GM18508 (cell line): ENCODE measurements around the gene CCDC116.
"Not testable (repeated sequence)": the region's sequence is repeated elsewhere in the genome, so short reads cannot be mapped to it uniquely, and the experiment has no call there.

ENCODE experiments used
- ATAC-seq: cut with Tn5 transposase; IDR thresholded peaks from one replicate; pipeline ENCODE4 v1.9.1; 2021; ENCODE audit warnings: moderate number of reproducible peaks; ENCODE audit not compliant: insufficient read depth, unreplicated experiment

The CCDC116 gene

GRCh38 chr22:21609556-21610157 is 22.9 kb upstream of the CCDC116 start:
- ATAC-seq, result not testable (repeated sequence)

DNA sequence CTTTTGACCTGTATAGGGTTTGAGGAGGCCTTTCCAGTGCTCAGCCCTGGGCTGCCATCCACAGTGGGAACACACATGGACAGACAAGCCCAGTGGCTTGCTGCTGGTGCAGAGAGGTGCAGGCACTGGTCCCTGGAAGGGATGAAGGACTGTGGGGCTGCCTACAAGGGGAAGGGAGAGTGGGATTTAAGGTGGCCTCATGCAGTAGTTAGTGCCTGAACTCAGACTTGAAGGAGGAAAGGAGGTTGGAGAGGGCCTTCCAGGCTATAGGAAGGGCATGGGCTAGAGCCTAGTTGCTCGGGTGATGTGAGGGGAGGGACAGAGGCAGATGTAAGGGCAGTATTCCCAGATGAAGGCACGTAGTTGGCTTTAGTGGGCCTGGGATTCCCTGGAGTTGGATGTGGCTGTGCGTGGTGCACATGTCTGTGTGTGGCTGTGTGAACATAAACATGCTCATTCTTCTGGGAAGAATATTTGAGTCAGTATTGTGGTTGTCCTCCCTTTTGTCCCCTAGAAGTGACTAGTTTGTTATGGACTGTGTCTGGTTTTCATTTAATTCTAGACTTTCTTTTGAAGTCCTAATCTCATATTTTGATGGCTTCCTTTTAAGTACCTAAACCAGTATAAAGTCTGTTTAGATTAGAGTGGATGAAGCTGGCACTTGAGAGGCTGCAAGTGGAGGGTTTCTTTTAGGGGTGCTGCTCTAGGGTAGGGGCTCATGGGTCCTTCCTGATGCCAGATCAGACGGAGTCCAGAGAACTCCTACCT is 21.2 kb upstream of the CCDC116 start:
- ATAC-seq, result no peak

- ATAC-seq, result no peak
Observed at GRCh38 chr22:21612858-21613257, 19.7 kb upstream of the CCDC116 start.

DNA sequence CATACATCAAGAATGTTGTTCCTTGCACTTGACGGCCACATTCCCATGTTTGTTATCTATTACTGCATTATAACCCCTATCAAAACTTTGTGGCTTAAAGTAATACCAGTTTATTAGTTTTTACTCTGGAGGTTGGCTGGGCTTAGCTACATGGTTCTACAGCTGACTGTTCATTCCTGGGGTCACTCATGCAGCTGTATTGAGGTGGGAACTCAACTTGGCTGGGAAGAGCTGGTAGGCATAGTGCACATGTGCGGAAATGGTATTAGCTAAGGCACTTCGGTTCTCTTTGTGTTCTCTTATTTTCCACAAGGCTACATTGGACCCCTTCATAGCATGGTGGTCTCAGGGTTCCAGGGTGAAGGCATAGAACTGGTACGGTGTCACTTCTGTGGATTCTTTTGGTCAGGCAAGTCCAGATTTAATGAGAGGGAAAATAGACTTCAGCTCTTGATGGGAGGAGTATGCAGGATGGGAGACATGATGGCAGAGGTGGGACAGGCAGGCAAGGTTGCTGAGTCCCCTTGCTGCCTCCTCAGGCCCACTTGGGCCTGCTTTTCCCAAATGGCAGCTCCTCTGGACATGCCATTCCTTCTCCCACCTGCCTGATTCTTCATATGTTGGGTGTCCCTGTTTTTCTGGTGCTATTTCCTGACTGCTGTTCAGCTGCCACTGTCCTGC is 18.9 kb upstream of the CCDC116 start:
- no peak for ATAC-seq

DNA sequence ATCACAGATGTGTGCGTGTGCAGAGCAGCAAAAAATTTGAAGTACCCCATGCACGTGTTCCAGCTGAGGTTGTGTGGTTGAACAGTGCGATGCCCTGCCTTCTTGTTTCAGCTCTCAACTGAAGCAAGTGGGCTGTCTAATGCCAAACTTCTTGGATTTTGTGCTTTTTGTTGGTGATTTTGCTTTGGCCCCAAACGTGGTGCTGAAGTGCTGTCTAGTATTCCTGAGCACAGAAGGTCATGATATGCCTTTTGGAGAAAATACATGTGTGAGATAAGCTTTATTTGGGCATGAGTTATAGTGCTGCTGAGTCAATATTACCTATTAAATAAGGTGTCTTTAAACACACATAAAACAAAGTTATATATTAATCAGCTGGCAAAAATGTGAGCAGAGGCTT is 16.8 kb upstream of the CCDC116 start:
- no peak for ATAC-seq

GRCh38 chr22:21617337-21617736 is 15.2 kb upstream of the CCDC116 start:
- not testable (repeated sequence) for ATAC-seq

DNA sequence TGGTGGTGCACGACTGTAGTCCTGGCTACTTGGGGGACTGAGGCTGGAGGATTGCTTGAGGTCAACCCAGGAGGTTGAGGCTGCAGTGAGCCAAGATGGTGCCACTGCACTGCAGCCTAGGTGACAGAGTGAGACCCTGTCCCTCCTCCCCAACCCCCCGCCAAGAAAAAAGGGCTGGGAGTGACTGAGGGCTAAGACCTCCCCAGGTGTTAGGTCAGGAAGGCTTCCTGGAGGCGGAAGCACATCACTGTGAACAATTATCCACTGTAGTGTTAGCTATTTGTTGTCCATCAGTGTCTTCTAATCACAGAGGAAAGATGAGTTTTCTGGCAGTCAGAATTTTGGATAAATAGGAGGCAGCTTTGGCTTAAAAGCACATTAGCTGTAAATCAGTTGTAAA is 11.5 kb upstream of the CCDC116 start:
- ATAC-seq, result no peak

GRCh38 chr22:21622011-21622918 is 10.3 kb upstream of the CCDC116 start:
- ATAC-seq, result no peak

DNA sequence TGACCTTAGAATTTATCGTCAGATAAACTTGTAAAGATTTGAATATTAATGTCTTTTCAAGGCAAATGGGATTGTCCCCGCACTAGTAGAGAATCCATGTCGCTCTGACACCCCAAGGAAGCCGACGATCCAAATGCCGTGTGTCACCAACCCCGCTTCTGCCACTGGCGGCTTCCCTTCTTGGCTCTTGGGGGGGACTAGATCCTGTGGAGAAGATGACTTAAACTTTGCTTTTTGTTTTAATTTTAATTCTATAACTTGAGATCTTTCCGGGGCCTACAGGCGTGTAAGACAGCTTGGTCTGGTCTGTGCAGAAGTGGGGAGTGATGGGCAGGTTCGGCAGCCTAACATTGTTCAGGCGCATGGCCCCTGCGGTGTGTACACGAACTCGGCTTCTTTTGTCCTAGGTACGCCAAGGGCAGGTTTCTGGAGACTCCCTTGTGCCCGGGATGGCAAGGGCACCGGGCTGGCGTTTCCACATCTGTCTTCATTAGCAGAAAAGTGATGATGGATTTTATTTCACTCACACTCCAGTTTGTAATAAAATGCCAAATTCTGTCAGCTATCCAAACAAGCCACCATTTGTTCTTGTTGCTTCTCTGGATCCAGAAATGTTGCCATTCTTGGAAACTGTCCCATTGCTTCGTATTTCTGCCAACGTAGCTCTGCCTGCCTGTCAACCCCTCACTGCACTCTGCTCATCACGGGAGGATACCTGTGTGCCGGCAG is 9.5 kb upstream of the CCDC116 start:
- no peak for ATAC-seq

GRCh38 chr22:21623648-21623970 is 9.0 kb upstream of the CCDC116 start:
- ATAC-seq, result no peak

- ATAC-seq, result no peak
Observed at GRCh38 chr22:21624120-21624879, 8.3 kb upstream of the CCDC116 start.

DNA sequence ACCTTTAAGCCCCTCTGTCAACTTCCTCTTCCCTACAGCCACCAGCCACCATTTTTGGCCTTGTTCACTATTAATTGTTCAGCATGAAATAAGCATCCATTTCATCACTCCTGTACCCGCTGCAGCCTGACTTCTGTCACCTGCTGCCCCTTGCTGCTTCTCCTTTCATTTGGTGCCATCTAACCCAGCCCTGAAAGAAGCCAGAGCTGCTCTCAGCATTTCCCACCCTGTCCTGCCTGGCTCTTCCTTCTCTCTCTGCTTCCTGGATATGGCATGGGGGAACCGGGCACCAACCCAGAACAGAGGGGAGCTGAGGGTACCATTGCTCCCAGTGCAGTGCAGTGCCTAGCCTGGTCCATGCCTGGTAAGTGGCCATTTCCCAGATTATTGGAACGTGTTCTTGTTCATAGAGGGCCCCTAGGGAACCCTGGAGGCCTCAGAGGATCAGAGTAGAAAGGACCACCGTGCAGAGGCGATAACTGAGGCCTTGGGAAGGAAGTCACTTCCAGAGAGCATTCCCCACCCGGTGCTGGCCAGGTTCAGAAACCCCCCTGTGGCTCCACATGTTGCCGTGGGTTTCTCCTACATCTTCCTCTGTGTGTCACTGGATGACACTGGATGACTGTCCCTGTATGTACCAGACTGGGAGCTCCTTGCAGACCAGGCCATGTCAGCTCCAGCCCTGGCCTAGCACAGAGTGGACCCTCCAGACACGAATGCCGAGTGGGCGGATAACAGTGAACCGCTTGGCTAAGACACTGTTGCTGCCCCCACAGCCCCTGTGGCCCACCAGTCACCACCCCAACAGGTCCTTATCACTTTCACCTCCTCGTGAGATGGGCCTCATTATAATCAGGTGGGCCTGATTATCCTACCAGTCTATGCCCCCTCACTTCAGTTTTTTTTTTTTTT is 7.4 kb upstream of the CCDC116 start:
- no peak for ATAC-seq

DNA sequence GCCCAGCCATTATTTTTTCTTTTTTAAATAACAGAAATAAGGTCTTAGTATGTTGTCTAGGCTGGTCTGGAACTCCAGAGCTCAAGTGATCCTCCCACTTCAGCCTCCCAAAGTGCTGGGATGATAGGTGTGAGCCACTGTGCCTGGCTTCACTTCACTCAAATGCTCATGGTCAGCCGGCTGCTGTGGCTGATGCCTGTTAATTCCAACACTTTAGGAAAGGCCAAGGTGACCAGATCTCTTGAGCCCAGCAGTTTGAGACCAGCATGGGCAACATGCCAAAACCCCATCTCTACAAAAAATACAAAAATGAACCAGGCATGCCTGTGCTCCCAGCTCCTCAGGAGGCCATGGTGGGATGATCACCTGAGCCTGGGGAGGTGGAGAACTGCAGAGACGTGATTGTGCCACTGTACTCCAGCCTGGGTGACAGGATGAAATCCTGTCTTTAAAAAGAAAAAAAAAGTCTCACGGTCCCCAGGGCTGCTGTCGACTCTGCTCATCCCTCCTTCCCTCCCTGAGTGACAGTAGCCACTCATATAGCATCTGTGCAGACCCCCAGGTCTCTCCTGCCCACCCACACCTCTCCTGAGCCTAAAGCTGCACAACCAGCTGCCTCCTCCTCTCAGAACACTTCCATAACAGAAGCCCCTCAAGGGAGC is 6.4 kb upstream of the CCDC116 start:
- ATAC-seq, result no peak

DNA sequence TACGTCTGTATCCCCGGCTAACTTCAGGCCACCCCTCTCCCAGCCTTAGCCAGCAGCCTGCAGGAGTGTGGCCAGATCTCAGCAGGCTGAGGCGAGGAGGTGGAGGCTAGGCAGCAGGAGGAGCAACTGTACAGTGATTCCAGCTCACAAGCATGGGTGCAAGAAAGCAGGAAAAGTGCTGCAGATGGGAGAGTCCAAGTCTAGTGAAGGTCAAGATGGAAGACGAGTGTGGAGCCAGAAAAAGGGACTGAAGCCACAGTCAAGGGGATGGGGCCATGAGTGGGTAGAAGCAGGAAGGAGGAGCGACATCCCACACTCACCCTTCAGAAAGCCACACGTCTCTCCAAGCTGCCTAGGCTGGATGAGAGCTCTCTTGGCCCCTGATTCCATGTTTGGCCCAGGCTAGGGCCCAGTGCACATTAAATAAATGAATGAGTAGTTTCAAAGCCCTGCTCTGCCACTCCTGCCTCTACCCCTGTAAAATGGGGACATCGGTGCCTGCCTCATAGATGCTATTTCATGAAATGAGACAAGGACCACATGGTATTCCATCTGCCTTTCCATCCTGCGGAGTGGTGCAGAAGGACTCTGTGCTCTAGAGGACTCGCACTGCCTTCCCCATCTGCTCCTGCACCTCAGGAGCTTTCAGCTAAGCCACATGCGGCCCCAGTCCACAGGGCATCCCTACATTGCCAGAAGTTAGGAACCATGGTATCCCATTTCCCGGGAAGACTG is 5.7 kb upstream of the CCDC116 start:
- no peak for ATAC-seq

DNA sequence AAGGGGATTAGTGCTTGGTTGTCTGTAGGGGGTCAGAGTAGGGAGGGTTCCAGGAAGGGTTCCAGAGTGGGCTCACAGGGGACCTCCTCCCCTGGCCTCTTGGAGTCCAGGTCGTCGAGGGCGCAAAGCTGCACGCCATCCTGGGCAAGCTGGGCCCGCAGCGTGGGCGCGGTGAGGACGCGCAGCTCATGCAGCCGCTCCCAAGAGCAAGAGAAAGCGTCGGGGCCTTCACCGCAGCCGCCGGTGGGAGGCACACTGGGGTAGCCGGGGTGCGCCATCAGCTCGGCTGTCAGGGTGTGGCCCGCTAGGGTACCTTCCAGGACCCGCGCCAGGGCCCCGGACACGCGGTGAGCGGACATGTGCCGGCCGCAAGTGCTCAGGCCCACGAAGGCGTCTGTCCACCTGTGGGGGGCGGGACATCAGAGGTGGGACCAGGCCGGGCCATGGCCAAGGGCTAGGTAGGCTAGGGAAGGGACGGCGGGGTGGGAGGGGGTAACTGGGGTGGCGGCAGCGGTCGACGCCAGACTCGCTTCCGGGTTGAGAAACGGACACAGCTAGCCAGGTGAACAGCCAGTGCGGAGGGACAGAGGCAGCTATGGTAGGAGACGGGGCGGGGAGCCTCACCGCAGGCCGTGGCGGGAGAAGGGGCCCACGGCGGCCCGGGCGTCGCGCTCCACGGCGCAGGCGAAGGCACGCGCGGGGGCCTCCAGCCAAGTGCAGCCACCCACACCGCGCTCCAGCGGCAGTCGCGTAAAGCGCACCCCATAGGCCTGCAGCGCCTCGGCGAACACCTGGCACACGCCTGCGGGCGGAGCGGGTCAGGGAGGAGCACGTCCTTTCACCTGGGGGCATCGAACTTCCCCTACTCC is 3.9 kb upstream of the CCDC116 start:
- no peak for ATAC-seq
